ENCODE results near the gene NKTR. TPM values are rescaled to one million over a fixed set of nuclear protein-coding genes. Genes with fewer than 3 reads are reported as not detected.

NKTR gene
- total RNA-seq, 1 donor: 80.3 TPM

GRCh38 chr3:42682301-42683070, 82.0 kb downstream of the NKTR start:
- Histone ChIP-seq H3K36me3 (ENCODE audit: insufficient read depth, low read length) (no peaks in the 10 kb centered on the region), H3K4me1 (ENCODE audit: insufficient read depth, low read length) (peaks cover 15% of the 10 kb centered on the region), H3K4me3 (ENCODE audit: insufficient read depth, low read length) (no peak overlapping the region), H2AFZ (ENCODE audit: low read length) (no peak overlapping the region), H3K4me2 (ENCODE audit: insufficient read depth, low read length) (no peak overlapping the region), H4K20me1 (ENCODE audit: insufficient read depth, low read length) (peaks cover 2% of the 10 kb centered on the region), H3K9me3 (ENCODE audit: low read depth, low read length) (no peaks in the 10 kb centered on the region), H3K27ac (ENCODE audit: low read depth, low read length) (no peak overlapping the region), H3K27me3 (ENCODE audit: insufficient read depth, low read length) (peaks cover 25% of the 10 kb centered on the region), H3K79me2 (ENCODE audit: insufficient read depth, low read length) (no peaks in the 10 kb centered on the region)
- TF ChIP-seq, protein P1, sequence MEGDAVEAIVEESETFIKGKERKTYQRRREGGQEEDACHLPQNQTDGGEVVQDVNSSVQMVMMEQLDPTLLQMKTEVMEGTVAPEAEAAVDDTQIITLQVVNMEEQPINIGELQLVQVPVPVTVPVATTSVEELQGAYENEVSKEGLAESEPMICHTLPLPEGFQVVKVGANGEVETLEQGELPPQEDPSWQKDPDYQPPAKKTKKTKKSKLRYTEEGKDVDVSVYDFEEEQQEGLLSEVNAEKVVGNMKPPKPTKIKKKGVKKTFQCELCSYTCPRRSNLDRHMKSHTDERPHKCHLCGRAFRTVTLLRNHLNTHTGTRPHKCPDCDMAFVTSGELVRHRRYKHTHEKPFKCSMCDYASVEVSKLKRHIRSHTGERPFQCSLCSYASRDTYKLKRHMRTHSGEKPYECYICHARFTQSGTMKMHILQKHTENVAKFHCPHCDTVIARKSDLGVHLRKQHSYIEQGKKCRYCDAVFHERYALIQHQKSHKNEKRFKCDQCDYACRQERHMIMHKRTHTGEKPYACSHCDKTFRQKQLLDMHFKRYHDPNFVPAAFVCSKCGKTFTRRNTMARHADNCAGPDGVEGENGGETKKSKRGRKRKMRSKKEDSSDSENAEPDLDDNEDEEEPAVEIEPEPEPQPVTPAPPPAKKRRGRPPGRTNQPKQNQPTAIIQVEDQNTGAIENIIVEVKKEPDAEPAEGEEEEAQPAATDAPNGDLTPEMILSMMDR (IDR thresholded peaks at IDR 0.05; ENCODE audit: extremely low read depth, low read depth, low read length): no peak
- DNase-seq (ENCODE audit: insufficient read length, low spot score, missing footprints): no peak

DNA sequence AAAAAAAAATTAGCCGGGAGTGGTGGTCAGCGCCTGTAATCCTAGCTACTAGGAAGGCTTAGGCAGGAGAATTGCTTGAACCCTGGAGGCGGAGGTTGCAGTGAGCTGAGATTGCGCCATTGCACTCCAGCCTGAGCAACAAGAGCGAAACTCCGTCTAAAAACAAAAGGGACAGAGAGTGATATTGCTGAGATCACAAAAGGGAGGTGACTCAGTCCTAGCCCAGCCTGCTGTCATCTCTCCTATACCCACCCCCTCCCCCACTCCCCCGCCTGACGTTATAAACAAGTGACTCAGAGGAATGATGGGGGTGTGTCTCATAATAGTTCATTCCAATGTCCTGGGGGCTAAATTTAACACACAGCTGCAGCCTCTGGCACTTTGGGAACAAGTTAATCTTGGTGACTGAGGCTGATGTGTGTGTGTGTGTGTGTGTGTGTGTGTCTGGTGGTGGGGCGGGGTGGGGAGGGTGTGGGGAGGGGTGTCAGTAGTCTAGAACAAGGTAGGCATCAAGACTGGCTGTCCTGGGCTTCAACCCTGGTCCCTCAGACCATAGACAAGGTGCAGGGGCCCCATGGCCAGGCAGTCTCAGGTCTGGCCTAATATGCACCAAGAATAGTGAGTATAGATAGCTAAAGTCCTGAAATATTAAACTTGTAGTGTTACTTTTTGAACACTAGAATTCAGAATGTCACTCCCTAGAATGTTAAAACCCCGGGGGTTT, 83.6 kb downstream of the NKTR start:
- Histone ChIP-seq H3K27ac (ENCODE audit: low read depth, low read length) (no peak overlapping the region), H3K27me3 (ENCODE audit: insufficient read depth, low read length) (peaks cover 26% of the 10 kb centered on the region), H3K9me3 (ENCODE audit: low read depth, low read length) (no peaks in the 10 kb centered on the region), H3K4me1 (ENCODE audit: insufficient read depth, low read length) (peaks cover 15% of the 10 kb centered on the region), H2AFZ (ENCODE audit: low read length) (no peak overlapping the region), H3K79me2 (ENCODE audit: insufficient read depth, low read length) (no peaks in the 10 kb centered on the region), H3K4me3 (ENCODE audit: insufficient read depth, low read length) (no peak overlapping the region), H3K4me2 (ENCODE audit: insufficient read depth, low read length) (peak overlapping the region; percentile 39), H3K36me3 (ENCODE audit: insufficient read depth, low read length) (no peaks in the 10 kb centered on the region), H4K20me1 (ENCODE audit: insufficient read depth, low read length) (peaks cover 2% of the 10 kb centered on the region)
- TF ChIP-seq, protein P1 (IDR thresholded peaks at IDR 0.05; ENCODE audit: extremely low read depth, low read depth, low read length): no peak
- DNase-seq (ENCODE audit: insufficient read length, low spot score, missing footprints): peak; percentile 100

DNA sequence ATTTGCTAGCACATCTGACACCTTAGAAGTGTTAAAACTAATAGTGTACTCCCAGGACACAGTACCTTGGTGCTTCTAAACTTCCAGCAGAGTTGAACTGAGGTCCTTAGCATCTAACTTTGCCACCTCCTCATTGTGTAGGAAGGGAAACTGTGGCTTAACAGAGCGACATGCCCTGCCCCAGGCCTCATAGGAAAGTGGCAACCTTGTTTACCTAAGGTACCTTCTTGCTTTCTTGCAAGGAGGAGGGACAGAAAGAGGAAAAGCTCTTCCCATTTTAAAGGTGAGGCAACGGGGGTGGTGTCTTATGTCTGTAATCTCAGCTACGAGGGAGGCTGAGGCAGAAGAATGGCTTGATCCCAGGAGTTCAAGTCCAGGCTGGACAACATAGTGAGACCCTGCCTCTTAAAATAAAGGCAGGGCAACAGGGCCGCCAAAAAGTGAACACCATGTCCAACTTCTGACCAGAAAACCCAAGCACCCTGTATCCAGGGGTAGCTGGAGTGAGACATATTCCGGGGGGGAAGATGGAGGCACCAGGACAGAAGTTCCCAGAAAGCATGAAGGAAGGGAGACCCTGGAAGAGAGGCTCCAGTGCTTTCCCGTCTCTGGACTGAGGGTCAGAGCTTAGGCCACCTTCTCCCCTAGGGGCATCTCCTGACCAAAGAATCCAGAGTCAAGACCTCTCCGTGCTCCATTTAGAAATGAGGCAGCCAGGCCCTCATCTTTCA, 84.3 kb downstream of the NKTR start:
- H4K20me1 ChIP-seq (ENCODE audit: insufficient read depth, low read length): peaks cover 2% of the 10 kb centered on the region
- no peak overlapping the region for H3K4me3 ChIP-seq (ENCODE audit: insufficient read depth, low read length)
- H3K36me3 ChIP-seq (ENCODE audit: insufficient read depth, low read length): no peaks in the 10 kb centered on the region
- no peak overlapping the region for H2AFZ ChIP-seq (ENCODE audit: low read length)
- peak; percentile 84 for DNase-seq (ENCODE audit: insufficient read length, low spot score, missing footprints)
- no peaks in the 10 kb centered on the region for H3K9me3 ChIP-seq (ENCODE audit: low read depth, low read length)
- peaks cover 14% of the 10 kb centered on the region for H3K4me1 ChIP-seq (ENCODE audit: insufficient read depth, low read length)
- H3K27ac ChIP-seq (ENCODE audit: low read depth, low read length): no peak overlapping the region
- H3K27me3 ChIP-seq (ENCODE audit: insufficient read depth, low read length): peaks cover 26% of the 10 kb centered on the region
- H3K4me2 ChIP-seq (ENCODE audit: insufficient read depth, low read length): no peak overlapping the region
- TF ChIP-seq, protein P1 (IDR thresholded peaks at IDR 0.05; ENCODE audit: extremely low read depth, low read depth, low read length): no peak
- H3K79me2 ChIP-seq (ENCODE audit: insufficient read depth, low read length): no peaks in the 10 kb centered on the region
